Suprapubic skin (tissue), 3 donors: Measurements from ENCODE around the gene BEX1.

Source experiments
- POLR2A ChIP-seq, 2 donors: fragments of 450-650 bp; IDR thresholded peaks; one replicate each; pipeline ENCODE4 v1.6.1; 2017; ENCODE audit warnings: antibody characterized with exemption in 2 of 2, mild to moderate bottlenecking in 2 of 2, moderate library complexity in 2 of 2
- TF ChIP-seq, protein P1 (sequence below), 2 donors: fragments of 200-600 bp in 1 of 2; fragments of 450-650 bp in 1 of 2; sonication (generic) in 1 of 2; IDR thresholded peaks; one replicate each; pipeline ENCODE4 v1.5.1; 2016 to 2019; ENCODE audit warnings: antibody characterized with exemption in 2 of 2, mild to moderate bottlenecking in 1 of 2, moderate library complexity in 1 of 2

DNA sequence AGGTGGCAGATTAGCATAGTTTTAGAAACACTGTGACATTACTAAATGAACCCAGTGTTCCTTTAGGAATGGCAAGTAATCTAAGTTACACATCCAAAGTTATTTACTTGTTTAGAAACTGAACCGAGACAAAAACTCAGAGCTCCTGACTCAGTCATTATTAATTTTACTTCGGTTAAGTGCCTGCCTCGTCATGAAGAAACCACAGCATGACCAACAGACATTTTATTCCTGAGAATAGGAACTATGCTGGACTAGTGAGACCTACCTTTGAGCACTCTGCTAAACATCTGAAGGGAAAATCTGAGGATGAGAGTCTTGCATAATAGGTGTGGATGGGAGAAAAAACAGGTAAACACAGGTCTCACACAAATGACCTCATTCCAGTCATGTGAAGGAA, 2.5 kb downstream of the BEX1 start:
- TF ChIP-seq, protein P1, sequence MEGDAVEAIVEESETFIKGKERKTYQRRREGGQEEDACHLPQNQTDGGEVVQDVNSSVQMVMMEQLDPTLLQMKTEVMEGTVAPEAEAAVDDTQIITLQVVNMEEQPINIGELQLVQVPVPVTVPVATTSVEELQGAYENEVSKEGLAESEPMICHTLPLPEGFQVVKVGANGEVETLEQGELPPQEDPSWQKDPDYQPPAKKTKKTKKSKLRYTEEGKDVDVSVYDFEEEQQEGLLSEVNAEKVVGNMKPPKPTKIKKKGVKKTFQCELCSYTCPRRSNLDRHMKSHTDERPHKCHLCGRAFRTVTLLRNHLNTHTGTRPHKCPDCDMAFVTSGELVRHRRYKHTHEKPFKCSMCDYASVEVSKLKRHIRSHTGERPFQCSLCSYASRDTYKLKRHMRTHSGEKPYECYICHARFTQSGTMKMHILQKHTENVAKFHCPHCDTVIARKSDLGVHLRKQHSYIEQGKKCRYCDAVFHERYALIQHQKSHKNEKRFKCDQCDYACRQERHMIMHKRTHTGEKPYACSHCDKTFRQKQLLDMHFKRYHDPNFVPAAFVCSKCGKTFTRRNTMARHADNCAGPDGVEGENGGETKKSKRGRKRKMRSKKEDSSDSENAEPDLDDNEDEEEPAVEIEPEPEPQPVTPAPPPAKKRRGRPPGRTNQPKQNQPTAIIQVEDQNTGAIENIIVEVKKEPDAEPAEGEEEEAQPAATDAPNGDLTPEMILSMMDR (IDR thresholded peaks at IDR 0.05) = no peak
- no peak for TF ChIP-seq POLR2A (IDR thresholded peaks at IDR 0.05)
